ENCODE data around the gene GLRA3.

DNA sequence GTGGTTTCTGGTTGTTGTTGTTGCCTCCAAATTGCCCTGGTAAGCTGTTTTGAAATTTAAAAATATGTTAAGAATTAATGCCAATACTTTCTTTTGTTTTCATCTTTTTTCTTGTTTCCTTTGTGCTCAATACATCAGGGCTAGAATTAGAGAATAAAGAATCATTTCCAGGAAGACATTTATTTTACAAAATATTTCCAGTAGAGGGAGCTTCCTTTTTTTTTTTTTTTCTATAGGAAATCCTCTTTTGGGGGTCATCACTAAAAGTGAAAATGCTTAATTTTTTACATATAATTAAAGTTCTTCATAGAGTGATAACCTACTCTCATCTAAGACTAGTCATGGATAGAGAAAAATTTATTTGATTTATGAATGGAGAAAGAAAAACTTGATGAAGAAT lies 2.4 kb downstream of the GLRA3 start:
- TF ChIP-seq, protein P1, sequence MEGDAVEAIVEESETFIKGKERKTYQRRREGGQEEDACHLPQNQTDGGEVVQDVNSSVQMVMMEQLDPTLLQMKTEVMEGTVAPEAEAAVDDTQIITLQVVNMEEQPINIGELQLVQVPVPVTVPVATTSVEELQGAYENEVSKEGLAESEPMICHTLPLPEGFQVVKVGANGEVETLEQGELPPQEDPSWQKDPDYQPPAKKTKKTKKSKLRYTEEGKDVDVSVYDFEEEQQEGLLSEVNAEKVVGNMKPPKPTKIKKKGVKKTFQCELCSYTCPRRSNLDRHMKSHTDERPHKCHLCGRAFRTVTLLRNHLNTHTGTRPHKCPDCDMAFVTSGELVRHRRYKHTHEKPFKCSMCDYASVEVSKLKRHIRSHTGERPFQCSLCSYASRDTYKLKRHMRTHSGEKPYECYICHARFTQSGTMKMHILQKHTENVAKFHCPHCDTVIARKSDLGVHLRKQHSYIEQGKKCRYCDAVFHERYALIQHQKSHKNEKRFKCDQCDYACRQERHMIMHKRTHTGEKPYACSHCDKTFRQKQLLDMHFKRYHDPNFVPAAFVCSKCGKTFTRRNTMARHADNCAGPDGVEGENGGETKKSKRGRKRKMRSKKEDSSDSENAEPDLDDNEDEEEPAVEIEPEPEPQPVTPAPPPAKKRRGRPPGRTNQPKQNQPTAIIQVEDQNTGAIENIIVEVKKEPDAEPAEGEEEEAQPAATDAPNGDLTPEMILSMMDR (IDR thresholded peaks at IDR 0.05): peak; percentile 28
- TF ChIP-seq EZH2 (IDR thresholded peaks at IDR 0.05) (no peak), EZH2phosphoT487 (IDR thresholded peaks at IDR 0.05) (no peak)

Data from neural progenitor cell (in vitro differentiated cells).